HG03520 (cell line): ENCODE measurements around the gene RILPL1.
"Not testable (repeated sequence)": the region's sequence is repeated elsewhere in the genome, so short reads cannot be mapped to it uniquely, and the experiment has no call there.

ENCODE experiments used
- ATAC-seq: cut with Tn5 transposase; IDR thresholded peaks from one replicate; pipeline ENCODE4 v1.9.1; 2021; ENCODE audit warnings: mild to moderate bottlenecking, moderate library complexity; ENCODE audit not compliant: unreplicated experiment

RILPL1 gene

GRCh38 chr12:123531091-123531490, 2.4 kb downstream of the RILPL1 start:
- ATAC-seq, result no peak

GRCh38 chr12:123530668-123531067, 2.9 kb downstream of the RILPL1 start:
- no peak for ATAC-seq

GRCh38 chr12:123529686-123530085, 3.8 kb downstream of the RILPL1 start:
- ATAC-seq, result no peak

GRCh38 chr12:123528858-123529257, 4.7 kb downstream of the RILPL1 start:
- ATAC-seq, result no peak

- no peak for ATAC-seq
Measured at GRCh38 chr12:123526542-123527080, 6.9 kb downstream of the RILPL1 start.

DNA sequence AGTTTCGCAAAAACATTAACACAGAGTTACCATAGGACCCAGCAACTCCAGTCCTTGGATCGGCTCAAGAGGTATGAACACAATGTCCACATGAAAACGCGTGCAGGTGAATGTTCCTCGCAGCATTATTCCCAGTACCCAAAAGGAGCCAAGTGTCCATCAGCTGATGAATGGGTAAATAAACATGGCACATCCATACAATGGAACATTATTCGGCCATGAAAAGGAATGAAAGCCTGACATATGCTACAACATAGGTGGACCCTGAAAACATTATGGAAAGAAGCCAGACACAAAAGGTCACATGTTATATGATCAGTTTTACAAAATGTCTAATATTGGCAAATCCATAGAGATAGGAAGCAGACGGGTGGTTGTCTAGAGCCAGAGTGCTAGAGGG, 9.1 kb downstream of the RILPL1 start:
- ATAC-seq, result no peak

- ATAC-seq, result no peak
Measured at GRCh38 chr12:123523518-123523917, 10.0 kb downstream of the RILPL1 start.

DNA sequence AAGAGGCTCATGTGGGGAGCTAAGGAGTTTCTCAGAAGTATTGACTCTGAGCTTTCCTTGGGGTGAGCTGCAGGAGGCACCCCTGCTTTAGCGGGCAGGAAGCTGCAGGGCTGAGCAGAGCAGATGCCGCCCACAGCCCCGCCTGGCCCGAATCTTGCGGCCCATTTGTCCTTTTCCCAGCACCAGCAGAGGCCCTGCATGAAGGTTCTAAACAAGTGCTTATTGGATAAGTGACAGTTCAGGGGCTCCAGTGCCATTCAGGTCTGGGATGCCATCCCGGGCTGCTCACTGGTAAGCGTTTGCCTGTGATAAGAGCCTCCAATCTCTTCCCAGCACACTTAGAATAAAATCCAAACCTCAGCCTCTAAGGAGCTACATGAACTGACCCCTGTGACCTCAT, 11.4 kb downstream of the RILPL1 start:
- ATAC-seq, result no peak

- no peak for ATAC-seq
Measured at GRCh38 chr12:123520567-123521474, 12.7 kb downstream of the RILPL1 start.

DNA sequence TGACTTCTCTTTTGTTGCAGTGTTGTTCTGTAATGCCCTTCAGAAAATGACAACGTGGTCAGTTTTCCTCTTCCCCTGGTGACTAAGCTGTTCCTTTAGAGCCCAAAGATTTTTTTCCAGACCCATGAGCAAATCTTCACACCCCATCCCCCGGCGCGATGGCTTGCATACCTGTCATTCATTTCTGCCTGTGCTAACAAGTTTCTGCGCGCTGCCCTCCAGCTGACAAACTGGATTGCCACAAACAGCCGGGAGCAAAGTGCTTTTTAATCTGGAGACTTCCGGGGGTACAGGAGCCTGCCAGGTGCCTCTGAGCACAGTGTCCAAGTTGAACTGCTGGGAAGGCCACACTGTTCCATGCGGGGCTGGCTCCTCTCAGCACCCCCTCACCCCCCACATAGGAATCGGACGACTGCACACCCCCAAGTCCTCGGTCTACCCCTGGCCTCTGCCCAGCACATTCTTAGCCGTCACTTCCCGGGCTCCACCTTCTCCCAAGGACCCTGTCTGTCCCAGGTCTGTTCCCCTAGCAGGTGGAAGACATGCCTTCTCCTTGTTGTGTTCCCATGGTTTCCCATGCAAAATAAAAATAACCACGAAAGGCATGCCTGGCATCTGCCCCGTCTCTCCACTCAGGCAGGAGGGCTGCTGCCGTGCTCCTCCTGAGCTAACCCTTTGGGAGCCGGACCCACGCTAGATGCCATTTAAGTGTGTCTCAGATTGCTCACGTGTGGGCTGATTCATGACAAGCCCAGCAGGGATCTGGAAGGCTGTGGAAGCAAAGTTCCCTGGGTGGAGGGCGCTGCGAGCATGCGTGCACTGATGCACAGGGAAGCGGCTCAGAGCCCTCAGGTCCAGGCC, 14.1 kb downstream of the RILPL1 start:
- ATAC-seq, result no peak

- ATAC-seq, result no peak
Measured at GRCh38 chr12:123516216-123516780, 17.2 kb downstream of the RILPL1 start.

- ATAC-seq, result not testable (repeated sequence)
Measured at GRCh38 chr12:123514582-123515221, 18.8 kb downstream of the RILPL1 start.

GRCh38 chr12:123513805-123514204, 19.7 kb downstream of the RILPL1 start:
- ATAC-seq, result no peak

DNA sequence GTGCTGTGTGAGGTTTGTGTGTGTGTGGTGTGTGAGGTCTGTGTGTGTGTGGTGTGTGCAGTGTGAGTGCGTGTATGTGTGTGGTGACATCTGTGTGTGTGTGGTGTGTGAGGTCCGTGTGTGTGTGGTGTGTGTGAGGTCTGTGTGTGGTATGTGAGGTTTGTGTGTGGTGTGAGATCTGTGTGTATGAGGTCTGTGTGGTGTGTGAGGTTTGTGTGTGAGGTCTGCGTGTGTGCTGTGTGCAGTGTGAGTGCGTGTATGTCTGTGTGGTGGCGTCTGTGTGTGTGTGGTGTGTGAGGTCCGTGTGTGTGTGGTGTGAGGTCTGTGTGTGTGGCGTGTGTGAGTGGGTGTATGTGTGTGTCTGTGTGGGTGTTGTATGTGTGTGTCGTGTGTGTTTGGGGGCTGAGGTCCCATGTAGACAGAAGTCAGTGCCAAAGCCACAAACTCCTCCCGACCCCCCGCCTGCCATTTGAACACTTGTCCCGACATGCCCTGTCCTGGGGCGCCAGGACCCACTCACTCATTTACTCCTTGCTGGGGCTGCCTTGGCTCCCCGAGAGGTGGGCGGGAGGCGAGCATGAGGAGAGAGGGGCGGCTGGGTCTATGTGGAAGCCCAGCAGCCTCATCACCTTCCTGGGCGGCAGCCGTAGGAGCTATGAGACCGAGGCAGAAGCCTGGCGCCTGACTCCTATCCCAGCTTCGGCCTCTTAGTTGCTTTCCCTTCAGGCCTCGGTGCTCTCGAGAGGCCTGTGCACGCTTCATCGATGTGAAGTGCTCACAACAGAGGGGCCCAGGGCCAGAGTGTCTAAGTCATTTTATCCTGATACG, 20.5 kb downstream of the RILPL1 start:
- ATAC-seq, result no peak

- ATAC-seq, result no peak
Measured at GRCh38 chr12:123506843-123507236, 26.7 kb downstream of the RILPL1 start.

DNA sequence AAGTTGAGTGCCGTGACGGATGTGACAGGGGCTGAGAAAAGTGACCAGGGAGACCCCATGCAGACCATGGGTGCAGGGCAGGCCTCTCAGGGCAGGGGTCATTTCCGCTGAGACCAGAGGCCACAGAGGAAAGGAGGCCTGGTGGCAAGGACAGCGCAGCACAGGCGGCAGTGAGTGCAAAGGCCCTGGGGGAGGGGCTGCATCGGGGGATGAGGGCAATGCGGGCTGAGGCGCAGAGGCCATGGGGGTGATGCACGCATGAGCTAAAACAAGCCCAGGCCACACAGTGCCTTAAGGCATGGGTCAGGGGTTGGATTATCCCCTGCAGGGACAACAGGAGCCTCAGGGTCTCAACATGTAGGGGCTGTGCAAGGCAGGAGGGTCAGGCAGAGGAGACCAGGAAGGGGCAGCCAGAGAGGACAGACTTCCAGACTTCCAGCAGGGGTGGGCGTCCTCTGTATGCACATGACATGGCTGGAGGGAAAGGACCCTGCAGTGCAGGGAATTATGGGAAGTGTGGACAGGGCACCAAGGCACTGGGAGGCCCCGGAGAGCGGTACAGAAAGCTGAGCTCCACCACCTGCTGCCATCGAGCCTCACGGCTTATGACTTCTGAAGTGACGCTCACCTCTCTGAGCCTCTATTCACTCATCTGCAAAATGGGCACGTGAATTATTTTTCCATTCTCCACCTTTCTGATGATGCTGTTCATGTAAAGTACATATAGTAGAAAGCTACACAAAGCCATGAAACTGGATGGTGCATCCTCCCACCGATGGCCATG, 27.3 kb downstream of the RILPL1 start:
- no peak for ATAC-seq

GRCh38 chr12:123502163-123502704, 31.3 kb downstream of the RILPL1 start:
- ATAC-seq, result no peak

GRCh38 chr12:123499332-123499731, 34.2 kb downstream of the RILPL1 start:
- ATAC-seq, result no peak
